Stomach (tissue), 9 donors: ENCODE measurements around the gene ZNF860. TPM values are rescaled to one million over a fixed set of nuclear protein-coding genes. Genes with fewer than 3 reads are reported as not detected.
A peak's percentile ranks its signal among the peaks of the same experiment; 100 is the strongest.
"Not testable (repeated sequence)": the region's sequence is repeated elsewhere in the genome, so short reads cannot be mapped to it uniquely, and the experiment has no call there.

ENCODE experiments used
- DNase-seq, 2 donors: peaks; one replicate each; pipeline versions ENCODE4 v3.0.0 to v3.0.0-alpha.2; 2013 to 2019
- H3K27ac ChIP-seq, 5 donors: fragments of 200-600 bp in 4 of 5; sonication (generic) in 4 of 5; one replicate each; pipeline ENCODE4 v1.5.1; 2013 to 2019; ENCODE audit warnings: mild to moderate bottlenecking in 1 of 5, moderate library complexity in 1 of 5
- H3K27me3 ChIP-seq, 3 donors: fragments of 200-600 bp; sonication (generic); one replicate each; pipeline ENCODE4 v1.5.1; 2017 to 2019; ENCODE audit warnings: mixed run types in 1 of 3
- H3K36me3 ChIP-seq, 4 donors: fragments of 200-600 bp; sonication (generic); 1 replicate in 3 of 4; 2 replicates in 1 of 4; pipeline ENCODE4 v1.5.1; 2016 to 2019
- H3K4me1 ChIP-seq, 4 donors: fragments of 200-600 bp; sonication (generic); one replicate each; pipeline ENCODE4 v1.5.1; 2016 to 2019
- H3K4me3 ChIP-seq, 4 donors: fragments of 200-600 bp; sonication (generic) in 3 of 4; one replicate each; pipeline ENCODE4 v1.5.1; 2016 to 2019; ENCODE audit warnings: mild to moderate bottlenecking in 1 of 4
- H3K9me3 ChIP-seq, 4 donors: fragments of 200-600 bp; sonication (generic); one replicate each; pipeline ENCODE4 v1.5.1; 2016 to 2019
- EP300 ChIP-seq: sonication (generic); formaldehyde crosslinking; IDR thresholded peaks from one replicate; pipeline ENCODE4 v1.6.1; 2017; ENCODE audit warnings: antibody characterized with exemption
- POLR2A ChIP-seq, 4 donors: fragments of 450-650 bp; IDR thresholded peaks; one replicate each; pipeline ENCODE4 v1.6.1; 2016; ENCODE audit warnings: antibody characterized with exemption in 4 of 4, control low read depth in 2 of 4, mild to moderate bottlenecking in 1 of 4, moderate library complexity in 1 of 4
- POLR2AphosphoS5 ChIP-seq, 3 donors: sonication (generic); formaldehyde crosslinking; IDR thresholded peaks; one replicate each; pipeline ENCODE4 v1.6.1; 2016; ENCODE audit warnings: antibody characterized with exemption in 3 of 3
- WGBS, 5 donors: extraction: QIAGEN DNeasy Blood & Tissue Kit in 3 of 5; methylation state at CpG; one replicate each; pipeline versions ENCODE4 v1.1.5 to v1.1.7; 2013 to 2018; 5-methylcytosine and 5-hydroxymethylcytosine counted together
- intact Hi-C: fragments of 100-400 bp; cut with DNase I; formaldehyde crosslinking; loops from one replicate; pipeline ENCODE4 v1.15.1; 2023; ENCODE audit warnings: low total_unique reads
- polyA plus RNA-seq, 3 donors: library from polyadenylated mRNA; stranded (reverse); fragments of 200-250 nt; gene quantifications; one replicate each; pipeline ENCODE4 v1.2.3, GENCODE V29; 2013
- total RNA-seq, 5 donors: library from RNA; depleted of rRNA; stranded (reverse); fragments of >200 nt; gene quantifications; one replicate each; pipeline versions ENCODE4 v1.1.0 to v1.2.3, GENCODE V29; 2014 to 2016
- TF ChIP-seq, protein P1 (sequence below), 7 experiments: fragments of 450-650 bp in 4 of 7; fragments of 200-600 bp in 3 of 7; sonication (generic) in 3 of 7; IDR thresholded peaks; one replicate each; pipeline ENCODE4 v1.5.1; 2016 to 2019; ENCODE audit warnings: antibody characterized with exemption in 7 of 7, control low read depth in 2 of 7, mild to moderate bottlenecking in 1 of 7
- donor health status: healthy with polysubstance abuse.
- donor health status: Bipolar disorder and iron deficiency.
- donor health status: healthy.

Gene ZNF860
- total and polyA plus RNA-seq, 8 donors, result 0.50 to 2.0 (median 1.3) TPM; not detected in 4

DNA sequence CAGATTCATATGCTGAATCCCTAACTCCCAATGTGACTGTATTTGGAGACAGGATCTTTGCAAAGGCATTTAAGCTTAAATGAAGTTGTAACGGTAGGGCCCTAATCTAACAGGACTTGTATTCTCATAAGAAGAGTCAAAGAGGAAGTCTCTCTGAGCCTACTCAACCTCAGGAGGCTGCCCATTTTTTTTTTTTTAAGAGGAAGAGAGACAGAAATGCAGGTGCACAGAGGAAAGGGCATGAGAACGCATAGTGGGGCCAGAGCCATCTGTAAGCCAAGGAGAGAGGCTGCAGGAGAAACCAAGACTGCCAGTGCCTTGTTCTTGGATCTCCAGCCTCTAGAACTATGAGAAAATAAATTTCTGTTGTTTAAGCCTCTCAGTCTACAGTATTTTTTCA lies 28.4 kb downstream of the ZNF860 start:
- Histone ChIP-seq H3K4me3 (no peak overlapping the region), H3K27me3 (no peaks in the 10 kb centered on the region), H3K36me3 (no peaks in the 10 kb centered on the region), H3K27ac (no peak overlapping the region), H3K9me3 (no peaks in the 10 kb centered on the region), H3K4me1 (no peaks in the 10 kb centered on the region)
- DNase-seq, result no peak
- 79 to 96% (median 85%) methylated on average over 2 of the region's 2 CpGs for WGBS, 5 donors
- TF ChIP-seq POLR2A (IDR thresholded peaks at IDR 0.05), result no peak
- no peak for TF ChIP-seq POLR2AphosphoS5 (IDR thresholded peaks at IDR 0.05)
- TF ChIP-seq, protein P1, sequence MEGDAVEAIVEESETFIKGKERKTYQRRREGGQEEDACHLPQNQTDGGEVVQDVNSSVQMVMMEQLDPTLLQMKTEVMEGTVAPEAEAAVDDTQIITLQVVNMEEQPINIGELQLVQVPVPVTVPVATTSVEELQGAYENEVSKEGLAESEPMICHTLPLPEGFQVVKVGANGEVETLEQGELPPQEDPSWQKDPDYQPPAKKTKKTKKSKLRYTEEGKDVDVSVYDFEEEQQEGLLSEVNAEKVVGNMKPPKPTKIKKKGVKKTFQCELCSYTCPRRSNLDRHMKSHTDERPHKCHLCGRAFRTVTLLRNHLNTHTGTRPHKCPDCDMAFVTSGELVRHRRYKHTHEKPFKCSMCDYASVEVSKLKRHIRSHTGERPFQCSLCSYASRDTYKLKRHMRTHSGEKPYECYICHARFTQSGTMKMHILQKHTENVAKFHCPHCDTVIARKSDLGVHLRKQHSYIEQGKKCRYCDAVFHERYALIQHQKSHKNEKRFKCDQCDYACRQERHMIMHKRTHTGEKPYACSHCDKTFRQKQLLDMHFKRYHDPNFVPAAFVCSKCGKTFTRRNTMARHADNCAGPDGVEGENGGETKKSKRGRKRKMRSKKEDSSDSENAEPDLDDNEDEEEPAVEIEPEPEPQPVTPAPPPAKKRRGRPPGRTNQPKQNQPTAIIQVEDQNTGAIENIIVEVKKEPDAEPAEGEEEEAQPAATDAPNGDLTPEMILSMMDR (IDR thresholded peaks at IDR 0.05), result no peak
- TF ChIP-seq EP300, result no peak
- intact Hi-C loops, result no loop called here

DNA sequence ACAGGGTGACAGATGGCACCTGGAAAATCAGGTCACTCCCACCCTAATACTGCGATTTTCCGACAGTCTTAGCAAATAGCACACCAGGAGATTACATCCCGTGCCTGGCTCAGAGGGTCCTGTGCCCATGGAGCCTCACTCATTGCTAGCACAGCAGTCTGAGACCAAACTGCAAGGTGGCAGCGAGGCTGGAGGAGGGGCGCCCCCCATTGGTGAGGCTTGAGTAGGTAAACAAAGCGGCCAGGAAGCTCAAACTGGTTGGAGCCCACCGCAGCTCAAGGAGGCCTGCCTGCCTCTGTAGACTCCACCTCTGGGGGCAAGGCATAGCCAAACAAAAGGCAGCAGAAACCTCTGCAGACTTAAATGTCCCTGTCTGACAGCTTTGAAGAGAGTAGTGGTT lies 29.1 kb downstream of the ZNF860 start:
- DNase-seq, H3K27me3 ChIP-seq, H3K4me1 ChIP-seq, H3K4me3 ChIP-seq, intact Hi-C loops, H3K9me3 ChIP-seq, H3K27ac ChIP-seq, H3K36me3 ChIP-seq: not testable (repeated sequence)
- 84 to 98% (median 91%) methylated on average over 7 of the region's 7 CpGs for WGBS, 5 donors

DNA sequence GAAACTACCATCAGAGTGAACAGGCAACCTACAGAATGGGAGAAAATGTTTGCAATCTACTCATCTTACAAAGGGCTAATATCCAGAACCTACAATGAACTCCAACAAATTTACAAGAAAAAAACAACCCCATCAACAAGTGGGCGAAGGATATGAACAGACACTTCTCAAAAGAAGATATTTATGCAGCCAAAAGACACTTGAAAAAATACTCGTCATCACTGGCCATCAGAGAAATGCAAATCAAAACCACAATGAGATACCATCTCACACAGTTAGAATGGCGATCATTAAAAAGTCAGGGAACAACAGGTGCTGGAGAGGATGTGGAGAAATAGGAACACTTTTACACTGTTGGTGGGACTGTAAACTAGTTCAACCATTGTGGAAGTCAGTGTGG lies 34.1 kb downstream of the ZNF860 start:
- 90 to 95% (median 93%) methylated on average over 3 of the region's 3 CpGs for WGBS, 5 donors
- H3K4me1 ChIP-seq, result peaks cover 0 to 23% (median 4%) of the 10 kb centered on the region in 4 donors
- H3K9me3 ChIP-seq, H3K36me3 ChIP-seq, H3K27ac ChIP-seq, H3K27me3 ChIP-seq, H3K4me3 ChIP-seq, DNase-seq, intact Hi-C loops: not testable (repeated sequence)

DNA sequence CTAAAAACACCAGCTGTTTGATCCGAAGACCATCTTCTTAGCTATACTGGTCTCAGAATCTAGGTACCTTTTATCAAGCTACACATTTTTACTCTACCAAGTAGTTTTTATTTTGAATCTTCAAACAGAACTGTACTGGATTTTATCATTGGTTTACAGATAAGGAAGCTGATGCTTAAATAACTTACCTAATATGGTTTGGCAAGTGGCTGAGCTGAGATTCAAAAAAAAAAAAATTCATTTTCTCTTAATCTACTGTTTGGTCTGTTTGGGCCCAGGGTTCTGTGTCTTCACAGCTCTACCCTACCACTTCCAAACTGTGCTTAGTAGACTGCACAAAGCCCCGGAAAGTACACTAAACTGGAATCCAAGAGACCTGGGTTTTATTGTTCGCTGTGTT lies 35.7 kb downstream of the ZNF860 start:
- Histone ChIP-seq H3K4me3 (no peak overlapping the region), H3K4me1 (peaks cover 0 to 23% (median 4%) of the 10 kb centered on the region in 4 donors), H3K27ac (peak overlapping the region in 1 of 5 donors; percentile 28), H3K27me3 (no peaks in the 10 kb centered on the region), H3K9me3 (no peaks in the 10 kb centered on the region), H3K36me3 (no peaks in the 10 kb centered on the region)
- intact Hi-C loops, result no loop called here
- 75 to 87% (median 80%) methylated on average over 3 of the region's 3 CpGs for WGBS, 5 donors
- no peak for TF ChIP-seq POLR2A (IDR thresholded peaks at IDR 0.05)
- TF ChIP-seq POLR2AphosphoS5 (IDR thresholded peaks at IDR 0.05), result no peak
- TF ChIP-seq, protein P1 (IDR thresholded peaks at IDR 0.05), result no peak
- no peak for TF ChIP-seq EP300
- no peak for DNase-seq

DNA sequence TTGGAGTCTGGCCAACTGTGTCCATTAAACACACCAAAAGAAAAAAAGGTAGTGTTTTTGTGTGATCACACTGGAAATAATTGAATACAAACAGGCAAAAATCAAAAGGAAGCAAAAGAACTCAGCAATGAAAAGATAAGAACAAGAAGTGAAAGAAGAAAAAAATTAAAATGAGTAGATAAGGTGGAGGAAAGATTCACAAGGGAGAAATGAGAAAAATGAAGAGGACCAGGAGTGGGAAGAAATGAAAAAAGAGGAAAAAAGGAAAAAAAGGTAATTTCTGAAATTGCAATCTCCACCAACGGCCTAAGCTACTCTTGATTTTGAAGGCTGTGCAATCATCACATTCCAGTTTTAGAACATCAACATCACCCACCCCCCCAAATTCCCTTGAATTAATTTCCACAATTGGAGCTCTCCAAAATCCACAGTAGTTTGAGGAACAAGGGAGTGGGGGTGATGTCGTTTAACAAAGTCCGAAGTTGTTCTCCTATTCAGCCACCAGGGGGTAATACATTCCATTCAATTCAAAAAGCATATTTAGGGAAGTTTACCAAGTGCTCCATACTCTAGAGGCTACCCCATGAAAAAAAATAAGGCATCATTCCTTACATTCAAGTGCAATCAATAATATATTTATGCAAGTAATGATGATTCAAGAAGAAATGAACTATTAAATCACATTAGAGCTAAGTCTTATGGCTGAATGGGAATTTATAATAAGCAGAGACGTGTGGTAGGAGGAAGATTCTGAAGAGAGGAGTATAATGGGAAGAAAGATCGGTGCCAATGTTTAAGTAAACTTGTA lies 37.4 kb downstream of the ZNF860 start:
- H3K9me3 ChIP-seq, result no peaks in the 10 kb centered on the region
- H3K36me3 ChIP-seq, result no peaks in the 10 kb centered on the region
- peak in 1 of 2 donors; percentile 70 for DNase-seq
- TF ChIP-seq, protein P1 (IDR thresholded peaks at IDR 0.05), result peak in 5 of 7 experiments; percentile 63 to 87 (median 73)
- no peak for TF ChIP-seq POLR2AphosphoS5 (IDR thresholded peaks at IDR 0.05)
- H3K4me1 ChIP-seq, result peaks cover 0 to 23% (median 4%) of the 10 kb centered on the region in 4 donors
- H3K27me3 ChIP-seq, result no peaks in the 10 kb centered on the region
- intact Hi-C loops, result no loop called here
- H3K27ac ChIP-seq, result no peak overlapping the region
- H3K4me3 ChIP-seq, result no peak overlapping the region
- 43 to 47% (median 43%) methylated on average over 5 of the region's 5 CpGs for WGBS, 5 donors
